HG03521 (cell line): ENCODE data around the gene CCDC6.
"Not testable (repeated sequence)": the region's sequence is repeated elsewhere in the genome, so short reads cannot be mapped to it uniquely, and the experiment has no call there.

Experiments
- ATAC-seq: cut with Tn5 transposase; IDR thresholded peaks from one replicate; pipeline ENCODE4 v1.9.1; 2021; ENCODE audit warnings: mild to moderate bottlenecking, moderate library complexity; ENCODE audit not compliant: unreplicated experiment

CCDC6 gene

GRCh38 chr10:59814878-59815277 lies 91.5 kb downstream of the CCDC6 start:
- no peak for ATAC-seq

- no peak for ATAC-seq
Observed at GRCh38 chr10:59812519-59813122, 93.7 kb downstream of the CCDC6 start.

GRCh38 chr10:59809644-59809974 lies 96.7 kb downstream of the CCDC6 start:
- ATAC-seq: no peak

GRCh38 chr10:59808896-59809643 lies 97.3 kb downstream of the CCDC6 start:
- peak; percentile 98 for ATAC-seq

- no peak for ATAC-seq
Observed at GRCh38 chr10:59807629-59808620, 98.4 kb downstream of the CCDC6 start.

GRCh38 chr10:59805014-59805413 lies 101.3 kb downstream of the CCDC6 start:
- ATAC-seq: peak; percentile 39

- ATAC-seq: no peak
Observed at GRCh38 chr10:59804220-59804619, 102.1 kb downstream of the CCDC6 start.

- ATAC-seq: no peak
Observed at GRCh38 chr10:59803714-59804113, 102.6 kb downstream of the CCDC6 start.

GRCh38 chr10:59801171-59801570 lies 105.2 kb downstream of the CCDC6 start:
- ATAC-seq: no peak

GRCh38 chr10:59799421-59799820 lies 106.9 kb downstream of the CCDC6 start:
- ATAC-seq: no peak

- ATAC-seq: no peak
Observed at GRCh38 chr10:59793919-59794318, 112.4 kb downstream of the CCDC6 start.

GRCh38 chr10:59792812-59793211 lies 113.5 kb downstream of the CCDC6 start:
- no peak for ATAC-seq

GRCh38 chr10:59791601-59792000 lies 114.8 kb downstream of the CCDC6 start:
- ATAC-seq: no peak

GRCh38 chr10:59790080-59790479 lies 116.3 kb downstream of the CCDC6 start:
- not testable (repeated sequence) for ATAC-seq

- ATAC-seq: not testable (repeated sequence)
Observed at GRCh38 chr10:59788914-59789313, 117.4 kb downstream of the CCDC6 start.

GRCh38 chr10:59787032-59787431 lies 119.3 kb downstream of the CCDC6 start:
- ATAC-seq: not testable (repeated sequence)

- not testable (repeated sequence) for ATAC-seq
Observed at GRCh38 chr10:59785476-59785875, 120.9 kb downstream of the CCDC6 start.

GRCh38 chr10:59781511-59781910 lies 124.8 kb downstream of the CCDC6 start:
- no peak for ATAC-seq

- no peak for ATAC-seq
Observed at GRCh38 chr10:59779756-59780533, 126.4 kb downstream of the CCDC6 start.

GRCh38 chr10:59774451-59774850 lies 131.9 kb downstream of the CCDC6 start:
- ATAC-seq: no peak

- ATAC-seq: no peak
Observed at GRCh38 chr10:59773088-59773487, 133.3 kb downstream of the CCDC6 start.
